Activated CD4-positive, alpha-beta T cell treated with anti-CD3 and anti-CD28 coated beads, Interleukin-2, amount 50 U/mL, for 16 hours (primary cell): ENCODE data around the gene ZNF107.
A peak's percentile ranks its signal among the peaks of the same experiment; 100 is the strongest.

Source experiments
- DNase-seq: peaks from one replicate; pipeline ENCODE4 v3.0.0-alpha.2; 2020

ZNF107 gene

DNA sequence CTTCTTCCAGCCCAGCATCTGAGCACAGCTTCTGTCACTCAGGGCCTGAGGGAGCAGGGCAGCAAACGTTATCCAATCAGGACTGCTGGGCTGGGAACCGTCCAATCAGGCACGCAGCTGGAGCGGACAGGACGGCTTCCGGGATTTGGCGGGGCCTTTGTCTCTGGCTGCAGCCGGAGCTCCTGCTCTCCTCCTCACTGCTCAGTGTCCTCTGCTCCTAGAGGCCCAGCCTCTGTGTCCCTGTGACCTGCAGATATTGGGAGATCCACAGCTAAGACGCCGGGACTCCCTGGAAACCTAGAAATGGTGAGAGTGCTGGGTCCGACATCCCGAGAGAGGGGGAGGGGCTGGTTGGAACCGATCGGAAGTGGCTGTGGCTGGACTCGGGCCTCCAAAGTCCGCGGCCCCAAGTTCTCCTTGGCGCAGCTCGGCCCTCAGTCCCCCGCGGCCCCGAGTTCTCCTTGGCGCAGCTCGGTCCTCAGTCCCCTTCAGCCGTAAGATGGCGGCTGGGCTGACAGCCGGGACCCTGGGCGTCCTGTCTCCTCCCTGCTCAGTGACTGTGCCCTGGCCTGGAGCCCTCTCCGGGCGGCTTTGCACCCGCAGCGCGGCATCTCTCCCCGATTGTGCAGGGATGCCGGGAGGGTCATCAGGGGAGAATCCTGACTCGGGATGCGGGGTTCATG, at the start of gene ZNF107:
Gene ZNF107 (plus strand): TSS at position 154 of the 683 bp plus-strand sequence. CDS start 150 bp downstream, at position 304.
- peak; percentile 94 for DNase-seq

DNA sequence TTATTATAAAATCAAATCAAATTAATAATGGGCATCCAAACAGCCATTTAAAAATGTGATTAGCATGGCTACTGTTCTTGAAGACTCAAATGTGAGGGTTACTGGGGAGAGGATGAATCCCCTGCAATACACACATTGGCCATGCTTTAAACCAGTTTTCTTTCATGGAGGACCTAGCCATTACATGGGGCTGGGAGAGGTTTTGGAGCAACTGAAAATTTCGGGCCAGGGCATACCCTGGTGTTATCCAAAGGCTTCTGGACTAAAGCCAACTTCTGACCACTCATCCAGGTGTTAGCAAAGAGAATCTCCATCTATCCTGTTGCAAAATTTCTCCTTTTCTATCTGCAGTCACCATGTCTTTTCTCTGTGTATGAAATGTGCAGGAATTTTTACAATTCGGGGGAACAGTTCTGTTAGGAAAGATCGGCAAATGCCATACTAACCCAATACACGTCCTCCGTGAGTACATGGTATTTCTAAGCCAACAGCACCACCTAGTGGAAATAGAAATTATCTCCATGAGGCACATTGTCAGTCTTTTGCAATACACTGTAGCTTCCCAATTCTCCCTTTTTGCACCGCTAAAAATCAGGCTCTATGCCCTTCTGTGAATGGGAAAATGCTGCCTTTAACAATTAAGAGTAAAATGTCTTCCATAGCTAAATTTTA, 47.0 kb upstream of the ZNF107 start:
- DNase-seq = peak; percentile 46

DNA sequence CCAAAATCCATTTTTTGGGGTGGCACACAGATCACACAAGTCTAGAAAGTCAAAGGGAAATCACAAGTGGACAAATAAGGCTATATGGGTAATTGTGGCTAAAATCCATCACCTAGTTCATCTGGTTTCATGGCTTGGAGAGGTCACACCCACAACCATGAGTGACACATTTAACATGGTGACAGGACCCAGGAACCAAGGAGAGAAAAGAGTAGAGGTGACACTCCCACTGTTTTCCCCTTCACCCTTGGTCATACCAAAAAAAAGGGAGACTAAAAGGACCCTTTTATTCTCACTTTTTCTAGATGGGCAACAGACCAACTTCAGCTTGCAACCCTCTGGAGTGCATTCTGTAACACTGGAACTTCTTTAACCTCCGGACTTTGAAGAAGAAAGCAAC, 46.2 kb upstream of the ZNF107 start:
- DNase-seq = no peak

- no peak for DNase-seq
Observed at GRCh38 chr7:64621656-64622055, 44.3 kb upstream of the ZNF107 start.

GRCh38 chr7:64625114-64626082, 40.5 kb upstream of the ZNF107 start:
- DNase-seq = peak; percentile 16

DNA sequence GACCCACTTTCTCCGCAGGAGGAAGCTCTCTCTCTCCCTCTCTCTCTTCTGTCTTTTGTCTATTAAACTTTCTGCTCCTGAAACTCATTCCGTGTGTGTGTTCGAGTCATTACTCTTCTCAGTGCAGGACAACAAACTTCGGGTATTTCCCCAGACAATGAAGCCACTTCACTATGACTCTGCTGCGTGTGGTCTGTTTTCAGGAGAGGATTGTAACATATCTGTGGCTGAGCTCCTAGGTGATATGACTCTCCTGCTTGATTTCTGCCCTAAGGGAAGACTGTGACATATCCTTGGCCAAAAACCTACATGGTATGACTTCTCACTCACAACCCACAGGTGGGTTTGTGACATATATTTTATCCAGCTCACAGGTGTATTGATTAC, 39.9 kb upstream of the ZNF107 start:
- DNase-seq = no peak

DNA sequence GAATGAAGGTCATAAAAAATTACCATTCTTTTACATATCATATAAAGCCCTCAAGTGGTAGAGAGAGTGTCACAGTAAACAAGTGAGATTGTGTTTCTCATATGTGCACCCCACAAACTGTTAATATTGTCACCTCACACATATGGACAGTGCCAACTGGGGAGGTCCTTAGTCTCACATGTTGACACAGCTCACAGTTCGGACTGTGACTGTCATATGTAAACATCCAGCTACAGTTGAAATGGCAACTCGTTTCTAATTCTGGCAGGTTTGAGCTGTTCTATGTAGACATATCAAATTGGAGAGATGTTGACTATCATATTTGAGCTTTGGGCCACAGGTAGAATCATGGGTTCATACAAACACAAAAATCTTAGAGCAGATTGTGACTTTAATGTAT, 39.4 kb upstream of the ZNF107 start:
- no peak for DNase-seq

DNA sequence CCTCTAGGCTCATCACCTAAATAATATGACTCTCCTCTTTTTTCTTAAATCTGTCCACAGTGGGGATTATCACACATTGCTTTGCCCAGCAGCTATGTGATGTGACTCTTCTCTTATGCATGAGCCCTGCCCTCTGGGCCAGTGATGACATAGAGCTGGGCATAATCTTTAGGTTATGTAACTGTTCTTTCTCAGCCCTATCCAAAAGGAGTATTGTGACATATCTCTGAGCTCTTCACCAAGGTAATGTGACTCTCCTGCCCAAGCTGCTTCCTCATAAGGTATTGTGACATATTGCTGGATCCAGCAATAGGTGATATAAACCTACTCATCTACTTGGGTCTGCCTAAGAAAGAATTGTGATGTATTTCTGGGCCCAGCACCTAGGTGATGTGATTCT, 37.7 kb upstream of the ZNF107 start:
- no peak for DNase-seq

DNA sequence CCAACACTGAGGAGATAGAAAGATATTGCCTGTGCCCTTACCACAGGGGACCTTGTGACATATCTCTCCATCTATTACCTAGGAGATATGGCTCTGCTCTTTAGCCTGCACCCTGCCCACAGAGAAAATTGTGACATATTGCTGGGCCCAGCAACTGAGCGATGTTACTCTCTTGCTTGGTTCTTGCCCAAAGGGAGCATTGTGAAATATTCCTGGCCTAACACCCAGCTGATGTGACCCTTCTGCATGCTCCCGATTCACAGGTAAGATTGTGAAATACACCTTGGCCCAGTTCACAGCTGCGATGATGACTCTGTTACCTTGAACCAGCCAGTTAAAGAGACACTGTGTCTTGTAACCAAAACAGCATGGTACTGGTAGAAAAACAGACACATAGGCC, 37.2 kb upstream of the ZNF107 start:
- no peak for DNase-seq

GRCh38 chr7:64630496-64630895, 35.4 kb upstream of the ZNF107 start:
- no peak for DNase-seq

DNA sequence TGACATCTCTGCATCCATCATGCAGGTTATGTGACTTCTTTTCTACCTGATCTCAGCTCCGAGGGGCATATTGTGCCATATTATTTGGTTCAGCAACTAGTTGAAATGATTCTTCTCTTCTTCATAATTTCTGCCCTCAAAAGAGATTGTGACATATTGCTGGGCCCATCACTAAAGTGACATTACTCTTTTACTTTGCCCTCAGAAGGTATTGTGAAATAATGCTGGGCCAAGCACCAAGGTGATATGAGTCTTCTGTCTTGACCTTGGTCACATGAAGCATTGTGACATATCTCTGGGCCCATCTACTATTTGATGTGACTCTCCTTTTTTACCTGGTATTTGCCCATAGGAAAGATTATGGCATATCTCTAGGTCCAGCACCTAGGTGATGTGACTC, 33.9 kb upstream of the ZNF107 start:
- DNase-seq = no peak

GRCh38 chr7:64633401-64633800, 32.5 kb upstream of the ZNF107 start:
- DNase-seq = no peak

- no peak for DNase-seq
Observed at GRCh38 chr7:64634406-64635062, 31.4 kb upstream of the ZNF107 start.

DNA sequence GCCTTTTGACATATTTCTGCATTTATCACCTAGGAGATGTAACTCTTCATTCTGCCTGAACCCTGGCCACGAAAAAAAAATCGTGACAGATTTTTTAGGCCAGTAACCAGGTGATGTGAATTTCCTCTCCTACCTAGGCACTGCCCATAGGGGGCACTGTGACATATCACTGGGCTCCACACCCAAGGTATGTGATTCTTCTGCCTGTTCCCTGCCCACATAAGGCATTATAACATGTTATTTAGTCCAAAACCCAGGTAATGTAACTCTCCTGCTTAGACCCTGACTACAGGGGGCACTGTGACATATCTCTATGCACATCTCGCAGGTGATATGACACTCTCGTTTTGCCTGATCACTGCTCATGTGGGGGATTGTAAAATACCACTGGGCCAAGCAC, 29.5 kb upstream of the ZNF107 start:
- DNase-seq = no peak

DNA sequence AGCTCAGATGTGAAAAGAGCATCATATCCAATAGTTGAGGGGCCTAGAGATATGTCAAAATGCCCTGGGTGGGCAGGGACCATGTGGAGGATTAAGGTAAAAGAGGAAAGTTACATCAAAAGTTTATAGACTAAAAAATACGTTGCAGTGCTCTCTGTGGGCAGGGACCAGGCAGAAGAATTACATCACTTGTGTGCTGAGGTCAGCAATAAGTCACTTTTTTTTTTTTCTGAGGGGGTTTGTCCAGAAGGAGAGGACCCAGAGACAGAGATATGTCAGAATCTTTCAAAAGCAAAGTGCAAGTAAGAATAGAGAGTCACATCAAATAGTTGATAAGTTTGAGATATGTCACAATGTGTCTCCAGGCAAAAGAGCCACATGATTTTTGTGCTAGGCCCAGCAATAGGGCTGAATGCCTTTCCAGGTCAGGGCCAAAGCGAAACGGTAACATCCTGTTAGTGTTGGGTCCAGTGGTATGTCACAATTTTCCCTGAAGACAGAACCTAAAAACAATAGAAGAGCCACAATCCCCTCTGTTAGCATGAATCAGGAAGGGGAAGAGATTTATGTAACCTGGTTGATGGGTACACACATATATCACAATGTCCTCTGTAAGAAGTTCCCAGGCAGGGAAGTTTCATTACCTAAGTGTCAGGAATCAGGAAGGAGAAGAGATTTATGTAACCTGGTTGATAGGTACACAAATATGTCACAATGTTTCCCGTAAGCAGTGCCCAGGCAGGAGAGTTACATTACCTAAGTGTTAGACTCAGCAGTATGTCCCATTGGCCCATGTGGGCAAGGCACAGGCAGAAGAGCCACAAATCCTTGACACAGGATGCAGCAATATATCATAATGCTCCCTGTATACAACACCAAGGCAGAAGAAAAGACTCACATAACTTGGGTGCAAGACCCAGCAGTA, 28.1 kb upstream of the ZNF107 start:
- DNase-seq = no peak

- no peak for DNase-seq
Observed at GRCh38 chr7:64638822-64639221, 27.1 kb upstream of the ZNF107 start.

- DNase-seq = no peak
Observed at GRCh38 chr7:64639267-64640001, 26.5 kb upstream of the ZNF107 start.

DNA sequence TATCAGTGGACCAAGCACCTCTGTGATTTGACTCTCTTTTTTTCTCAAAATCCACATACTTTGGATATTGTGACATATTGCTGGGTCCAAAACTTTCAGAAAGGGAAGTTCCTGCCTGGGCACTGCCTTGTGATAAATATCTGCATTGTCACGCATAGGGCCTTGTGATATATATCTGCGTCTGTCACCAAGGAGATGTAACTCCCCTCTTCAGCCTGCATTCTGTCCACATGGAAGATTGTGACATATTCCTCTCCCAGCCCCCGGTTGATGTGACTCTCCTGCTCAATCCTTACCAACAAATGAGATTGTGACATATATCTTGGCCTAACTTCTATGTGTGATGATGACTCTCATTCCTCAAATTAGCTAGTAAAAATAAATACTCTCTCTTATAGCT, 25.4 kb upstream of the ZNF107 start:
- no peak for DNase-seq

DNA sequence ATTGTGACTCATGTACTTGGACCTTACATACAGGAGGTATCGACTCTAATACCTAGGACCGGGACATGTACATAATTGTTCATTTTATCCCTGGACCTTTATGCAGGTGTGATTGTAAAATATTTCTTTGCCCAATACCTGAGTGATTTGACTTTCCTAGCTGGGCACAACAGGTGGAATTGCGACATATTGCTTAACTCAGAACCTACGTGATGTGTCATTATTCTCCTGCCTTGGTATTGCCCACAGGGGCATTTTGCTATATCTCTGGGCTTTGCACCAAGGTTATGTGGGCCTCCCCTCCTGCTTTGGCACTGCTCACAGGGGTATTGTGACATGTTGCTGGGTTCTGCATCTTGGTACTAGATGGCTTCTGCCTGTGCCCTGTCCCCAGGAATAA, 23.9 kb upstream of the ZNF107 start:
- no peak for DNase-seq

DNA sequence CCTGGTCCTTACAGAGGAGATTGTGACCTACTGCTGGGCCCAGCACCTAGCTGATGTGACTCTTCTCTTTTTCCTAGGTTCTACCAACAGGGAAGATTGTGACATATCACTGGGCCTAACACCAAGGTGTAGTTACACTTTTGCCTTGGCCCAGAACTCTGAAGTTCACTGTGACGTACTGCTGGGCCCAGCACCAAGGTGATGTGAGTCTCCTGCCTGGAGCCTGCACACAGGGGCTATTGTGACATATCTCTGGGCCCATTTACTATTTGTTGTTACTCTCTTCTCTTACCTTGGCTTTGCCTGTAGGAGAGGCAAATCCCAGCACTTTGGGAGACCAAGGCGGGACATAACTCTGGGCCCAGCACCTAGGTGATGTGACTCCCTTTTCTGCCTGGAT, 23.1 kb upstream of the ZNF107 start:
- no peak for DNase-seq

DNA sequence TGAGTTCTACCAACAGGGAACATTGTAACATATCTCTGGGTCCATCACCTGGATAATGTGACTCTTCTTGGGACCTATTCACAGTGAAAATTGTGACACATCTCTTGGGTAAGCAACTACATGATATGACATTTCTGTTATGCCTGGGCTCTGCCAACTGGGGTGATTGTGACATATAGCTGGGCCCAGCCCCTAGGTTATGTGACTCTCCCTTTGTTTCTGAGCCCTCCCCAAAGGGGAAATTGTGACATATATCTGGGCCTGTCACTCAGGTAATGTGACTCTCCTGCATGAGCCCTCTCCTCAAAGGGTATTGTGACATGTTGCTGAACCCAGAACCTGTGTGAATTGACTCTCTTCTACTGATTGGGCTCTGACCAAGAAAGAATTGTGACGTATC, 22.4 kb upstream of the ZNF107 start:
- no peak for DNase-seq
